NT2/D1 (cell line): ENCODE results near the gene ST8SIA5.

ENCODE experiments used
- SUZ12 ChIP-seq: IDR thresholded peaks from 2 replicates; pipeline ENCODE4 v1.6.1; 2011; ENCODE audit not compliant: insufficient read length, insufficient read depth; ENCODE audit errors: extremely low read depth
- YY1 ChIP-seq: IDR thresholded peaks from 2 replicates; pipeline ENCODE4 v1.6.1; 2011; ENCODE audit not compliant: insufficient read length, insufficient read depth
- ZNF274 ChIP-seq: IDR thresholded peaks from 2 replicates; pipeline ENCODE4 v1.6.1; 2011; ENCODE audit warnings: mild to moderate bottlenecking, low read depth, low read length

DNA sequence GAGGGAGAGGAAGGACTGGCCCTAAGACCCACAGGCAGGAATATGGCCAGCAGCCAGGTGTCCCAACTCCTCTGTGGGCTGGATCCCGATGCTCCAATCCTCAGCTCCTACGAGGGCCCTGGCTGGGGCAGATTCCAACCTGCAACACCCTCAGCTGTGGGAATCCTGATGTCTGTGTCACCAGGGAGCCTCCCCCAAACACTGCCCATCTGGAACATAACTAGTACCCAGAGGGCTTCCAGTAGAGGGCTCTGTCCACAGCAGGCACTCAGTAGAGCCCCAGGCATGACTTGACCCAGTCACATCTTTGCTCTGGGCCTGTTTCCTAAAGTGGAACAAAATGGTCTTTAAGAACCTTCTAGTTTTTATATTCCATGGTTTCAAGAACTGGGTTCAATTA, 79.2 kb downstream of the ST8SIA5 start:
- TF ChIP-seq YY1: no peak
- no peak for TF ChIP-seq SUZ12
- TF ChIP-seq ZNF274: no peak
